SU-DHL-6 (cell line): ENCODE measurements around the gene C18orf32.

Experiments used
- CTCF ChIP-seq: fragments of 200-600 bp; sonication (generic); IDR thresholded peaks from one replicate; pipeline ENCODE4 v1.5.1; 2017; ENCODE audit warnings: antibody characterized with exemption, mild to moderate bottlenecking, low read length, moderate library complexity; ENCODE audit not compliant: insufficient read depth, poor library complexity, severe bottlenecking
- EZH2phosphoT487 ChIP-seq: fragments of 200-600 bp; sonication (generic), shearing (Covaris generic); conservative IDR thresholded peaks from 2 replicates; pipeline ENCODE4 v1.6.1; 2018; ENCODE audit warnings: mild to moderate bottlenecking, antibody characterized with exemption, low read length, moderate library complexity, mixed read lengths

- TF ChIP-seq CTCF = no peak
- no peak for TF ChIP-seq EZH2phosphoT487
Measured at GRCh38 chr18:49503931-49504330, 16.9 kb upstream of the C18orf32 start.
